Measurements from ENCODE around the gene MTUS2.

Gene MTUS2

DNA sequence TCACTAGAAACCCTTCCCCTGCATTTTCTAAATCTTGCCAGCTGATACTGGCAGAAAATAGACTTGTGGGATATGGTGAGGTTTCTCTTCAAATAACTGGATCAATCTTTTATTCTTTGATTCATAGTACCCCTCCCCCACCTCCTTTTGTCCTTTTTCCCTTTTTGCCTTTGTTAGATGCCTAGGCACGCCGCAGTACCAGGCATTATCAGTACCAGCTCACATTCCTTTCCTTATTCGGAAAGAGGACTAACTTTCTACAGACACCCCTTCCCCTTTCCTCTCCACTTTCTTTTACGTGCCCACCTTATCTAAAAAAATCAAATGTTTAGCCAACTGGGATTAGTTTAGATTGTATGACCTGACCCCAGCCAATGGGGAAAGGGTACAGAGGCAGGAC lies 226.4 kb downstream of the MTUS2 start:
- DNase-seq: no peak

DNA sequence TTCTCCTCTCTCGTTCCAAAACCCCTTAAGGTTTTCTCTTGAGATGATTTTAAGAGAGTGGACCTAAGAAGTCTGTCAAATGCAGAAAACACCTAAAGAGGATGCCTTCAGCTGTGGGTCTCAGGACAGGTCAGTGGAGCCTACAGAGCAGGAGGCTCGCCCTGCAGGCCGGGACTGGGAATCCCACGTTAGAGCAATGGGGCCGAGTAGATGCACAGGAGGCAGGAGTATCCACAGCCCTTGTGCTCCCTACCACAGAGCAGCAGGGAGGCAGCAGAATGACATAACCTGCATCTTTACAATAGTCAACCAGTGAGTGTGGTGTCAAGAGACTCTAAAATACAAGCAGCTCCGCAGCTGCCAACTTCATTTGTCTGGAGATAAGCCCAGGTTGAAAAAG lies 229.4 kb downstream of the MTUS2 start:
- no peak for DNase-seq

DNA sequence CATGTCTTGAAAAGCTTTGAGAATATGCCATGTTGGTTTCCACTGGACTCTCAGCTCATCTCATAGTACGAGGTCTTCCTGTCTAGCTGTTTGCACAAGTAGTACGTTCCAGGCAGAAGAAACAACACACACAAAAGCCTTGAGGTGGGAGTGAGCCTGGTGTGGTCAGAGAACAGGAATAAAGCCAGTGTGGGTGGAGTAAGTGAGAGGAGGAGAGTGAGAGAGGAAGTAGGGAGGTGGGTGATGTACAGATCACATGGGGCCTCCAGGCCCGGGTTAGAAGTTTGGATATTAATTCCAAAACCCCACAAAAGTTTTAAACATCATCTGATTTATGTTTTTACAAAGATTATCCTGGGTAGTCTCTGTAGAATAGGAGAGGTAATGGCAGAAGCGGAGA lies 230.6 kb downstream of the MTUS2 start:
- no peak for DNase-seq

DNA sequence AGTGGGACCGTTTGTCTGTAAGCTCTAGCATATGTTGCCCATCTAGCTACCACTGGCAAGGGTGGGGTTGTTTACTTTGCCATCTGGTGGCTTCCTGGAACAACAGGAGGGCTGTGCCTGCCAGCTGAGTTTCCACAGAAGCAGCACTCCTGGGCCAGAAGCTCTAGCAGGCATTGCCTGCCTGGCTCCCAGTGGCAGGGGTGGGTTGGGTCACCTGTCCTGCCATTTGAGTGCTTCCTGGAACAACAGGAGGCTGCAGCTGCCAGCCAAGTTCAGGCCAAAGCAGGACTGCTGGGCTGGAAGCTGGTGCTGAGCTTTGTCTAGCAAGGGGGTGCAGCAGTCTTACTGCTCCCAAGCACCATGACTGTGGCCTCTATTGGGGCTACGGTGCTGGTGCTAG lies 239.7 kb downstream of the MTUS2 start:
- DNase-seq: no peak

DNA sequence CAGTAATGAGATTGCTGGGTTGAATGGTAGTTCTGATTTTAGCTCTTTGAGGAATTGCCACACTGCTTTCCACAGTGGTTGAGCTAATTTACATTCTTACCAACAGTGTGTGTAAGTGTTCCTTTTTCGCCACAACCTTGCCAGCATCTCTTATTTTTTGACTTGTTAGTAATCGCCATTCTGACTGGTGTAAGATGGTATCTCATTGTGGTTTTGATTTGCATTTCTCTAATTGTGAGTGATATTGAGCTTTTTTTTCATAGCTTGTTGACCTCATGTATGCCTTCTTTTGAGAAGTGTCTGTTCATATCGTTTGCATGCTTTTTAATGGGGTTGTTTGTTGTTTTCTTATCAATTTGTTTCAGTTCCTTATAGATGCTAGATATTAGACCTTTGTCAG lies 245.0 kb downstream of the MTUS2 start:
- DNase-seq: no peak

DNA sequence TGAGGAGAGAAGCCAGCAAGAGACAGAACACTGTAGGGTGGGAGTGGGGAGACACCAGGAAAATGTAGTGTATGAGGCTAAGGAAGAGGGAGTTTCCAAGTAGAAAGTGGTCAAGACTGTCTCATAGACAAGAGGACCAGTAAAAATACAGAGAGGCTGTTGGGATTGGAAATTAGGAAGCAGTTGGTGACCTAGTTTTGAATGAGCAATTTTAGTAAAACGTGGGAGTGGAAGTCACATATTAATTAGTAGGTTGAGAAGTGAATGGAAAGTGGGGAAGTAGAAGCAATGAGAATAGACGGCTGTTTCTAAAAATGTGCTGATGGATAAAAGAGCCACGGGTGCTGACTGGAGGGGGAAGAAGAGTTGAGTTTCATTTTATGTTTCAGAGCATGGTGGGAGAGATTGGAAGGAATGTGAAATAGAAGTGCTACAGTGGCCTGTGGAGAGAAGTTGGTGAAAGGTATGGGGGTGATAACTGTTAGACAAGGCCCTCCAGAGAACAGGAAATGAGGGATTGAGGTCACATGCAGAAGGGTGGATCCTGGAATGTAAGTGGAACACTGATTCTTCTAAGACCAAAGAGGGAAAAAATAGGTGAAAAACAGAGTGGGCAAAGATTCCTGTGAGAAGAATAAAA lies 247.3 kb downstream of the MTUS2 start:
- DNase-seq: no peak

DNA sequence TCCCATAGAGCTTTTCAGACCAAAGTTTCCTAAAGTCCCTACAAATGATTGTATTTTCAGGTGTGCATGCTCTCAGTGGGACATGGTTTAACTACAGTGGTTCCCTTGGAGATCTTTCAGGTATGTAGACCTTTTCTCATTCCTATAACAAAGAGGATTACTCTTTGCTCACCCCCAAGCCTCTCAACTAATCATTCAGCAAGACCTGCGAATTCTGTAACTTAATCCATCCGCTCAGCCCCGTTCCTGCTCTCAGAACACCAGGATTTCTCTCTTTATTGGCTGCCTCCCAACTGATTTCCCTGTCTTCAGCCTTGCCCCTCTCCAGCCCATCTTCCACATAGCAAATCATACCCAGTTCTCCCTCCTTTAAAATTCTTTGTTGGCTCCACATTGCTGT lies 253.6 kb downstream of the MTUS2 start:
- no peak for DNase-seq

DNA sequence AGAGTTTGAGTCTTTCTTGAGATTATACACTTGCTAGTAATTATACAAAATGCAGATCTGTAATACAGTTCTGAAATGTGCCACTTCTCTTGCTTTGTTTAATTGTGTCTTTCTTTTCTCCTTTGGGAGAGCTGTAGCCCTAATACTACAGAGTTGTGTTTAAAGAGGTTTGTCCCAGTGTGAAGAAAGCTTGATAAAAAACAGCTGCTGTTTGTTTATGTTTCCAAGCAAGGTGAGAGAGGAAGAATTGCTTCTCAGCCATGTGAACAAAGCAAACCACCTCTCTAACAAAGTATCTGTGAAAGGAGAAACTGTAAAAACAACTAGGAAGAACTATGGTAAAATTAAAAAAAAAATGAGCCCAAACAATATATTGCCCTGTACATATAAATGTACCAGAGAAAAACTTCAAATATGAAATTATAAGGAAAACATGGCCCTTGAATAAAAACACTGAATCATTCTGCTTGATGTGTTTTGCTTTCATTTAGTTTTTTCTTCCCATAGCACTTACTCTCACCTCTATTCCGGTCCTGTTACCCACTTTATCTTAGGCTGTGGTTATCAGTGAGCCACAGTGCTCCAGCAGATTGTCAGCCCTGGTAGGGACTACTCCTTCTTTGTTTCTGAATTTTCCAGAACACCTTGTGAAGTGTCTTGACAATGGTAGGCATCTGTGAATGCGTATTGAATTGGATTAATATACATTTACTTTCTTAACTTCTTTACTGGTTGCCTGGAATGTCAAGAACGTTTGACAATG lies 257.1 kb downstream of the MTUS2 start:
- no peak for DNase-seq

DNA sequence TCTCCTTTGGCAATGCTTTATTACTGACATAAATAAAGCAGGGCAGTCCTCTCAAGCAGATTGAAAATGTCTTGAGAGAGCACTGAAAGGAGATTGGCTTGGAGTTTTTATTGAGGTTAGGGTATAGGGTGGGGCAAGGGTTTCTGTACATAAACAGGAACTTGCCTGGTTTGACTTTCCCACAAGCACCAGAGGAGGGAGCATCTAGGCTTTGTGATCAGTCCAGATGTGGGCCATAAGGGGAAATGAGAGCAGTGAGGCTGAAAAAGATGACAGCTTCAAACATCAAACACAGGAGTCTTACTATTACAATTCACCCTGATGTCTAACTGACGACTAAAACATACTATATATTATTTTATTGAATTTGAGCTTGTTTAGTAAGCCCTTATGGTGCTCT lies 260.9 kb downstream of the MTUS2 start:
- DNase-seq: peak; percentile 46

DNA sequence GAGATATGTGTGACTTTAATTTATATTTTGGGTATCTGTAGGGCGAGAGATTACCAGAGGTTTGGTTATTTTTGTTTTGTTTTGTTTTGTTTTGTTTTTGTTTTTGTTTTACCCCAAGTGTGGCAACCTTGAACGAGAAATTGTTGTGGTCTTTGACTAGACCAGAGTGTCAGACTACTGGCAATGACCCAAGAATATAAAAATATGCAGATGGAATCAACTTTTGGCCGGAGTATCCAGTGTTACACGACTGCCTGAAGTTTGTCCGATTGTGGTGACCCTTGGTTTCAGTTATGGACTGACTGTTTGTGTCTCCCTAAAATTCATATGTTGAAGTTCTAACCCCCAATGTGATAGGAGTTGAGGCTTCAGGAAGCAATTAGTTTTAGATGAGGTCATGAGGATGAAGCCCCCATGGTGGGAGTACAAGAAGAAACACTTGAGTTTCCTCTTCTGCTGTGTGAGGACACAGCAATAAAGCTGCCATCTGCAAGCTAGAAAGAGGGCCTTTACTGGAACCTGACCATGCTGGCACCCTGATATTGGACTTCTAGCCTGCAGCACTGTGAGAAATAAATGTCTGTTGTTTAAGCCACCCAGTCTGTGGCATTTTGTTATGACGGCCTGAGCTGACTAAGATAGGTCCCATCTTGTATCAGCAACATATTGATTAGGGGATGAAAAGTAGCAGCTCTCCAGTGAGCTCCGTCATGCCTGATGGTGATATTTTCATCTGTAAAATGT lies 261.7 kb downstream of the MTUS2 start:
- no peak for DNase-seq

DNA sequence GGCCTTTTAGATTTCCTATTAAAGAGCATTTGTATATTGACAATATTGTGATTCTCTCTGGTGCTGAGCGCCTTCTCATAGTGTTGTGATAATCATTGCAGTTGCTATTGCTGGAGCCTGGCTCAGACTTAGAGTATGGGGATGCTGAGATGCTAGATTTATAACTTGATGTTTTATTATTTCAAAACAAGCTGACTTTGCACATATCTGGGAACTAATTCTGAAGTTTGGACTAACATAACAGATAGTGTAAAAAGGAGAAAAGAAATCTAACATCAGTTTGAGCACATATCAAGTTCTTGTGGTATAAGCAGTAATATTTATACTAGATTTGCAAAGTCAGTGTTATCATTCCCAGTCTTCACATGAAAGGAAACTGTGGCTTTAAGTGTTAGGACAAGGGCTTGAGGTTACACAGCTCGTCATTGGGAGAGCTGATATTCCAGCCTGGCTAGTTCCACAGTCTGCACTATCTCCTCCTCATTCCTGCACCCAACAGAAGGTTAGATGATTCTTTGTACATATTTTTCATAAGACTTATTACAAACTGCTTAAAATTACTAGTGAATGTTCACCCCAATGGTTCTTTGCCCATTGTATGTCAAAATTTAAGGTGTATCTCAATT lies 279.8 kb downstream of the MTUS2 start:
- DNase-seq: no peak

DNA sequence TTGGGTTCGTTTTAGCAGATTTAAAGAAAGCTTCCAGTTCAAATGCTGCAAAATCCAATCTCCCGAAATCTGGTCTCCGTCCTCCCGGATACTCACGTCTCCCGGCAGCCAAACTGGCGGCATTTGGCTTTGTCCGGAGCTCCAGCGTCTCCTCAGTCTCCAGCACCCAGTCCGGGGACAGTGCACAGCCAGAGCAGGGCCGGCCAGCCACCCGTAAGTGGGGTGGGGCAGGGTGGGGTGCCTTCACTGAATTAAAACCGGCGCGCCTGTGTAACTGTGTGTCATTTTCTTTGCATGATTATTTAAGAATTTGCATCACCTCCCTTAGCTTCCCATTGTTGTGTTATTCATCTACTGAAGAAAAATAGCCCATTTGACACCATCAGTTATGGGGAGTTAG lies 280.6 kb downstream of the MTUS2 start:
- no peak for DNase-seq

DNA sequence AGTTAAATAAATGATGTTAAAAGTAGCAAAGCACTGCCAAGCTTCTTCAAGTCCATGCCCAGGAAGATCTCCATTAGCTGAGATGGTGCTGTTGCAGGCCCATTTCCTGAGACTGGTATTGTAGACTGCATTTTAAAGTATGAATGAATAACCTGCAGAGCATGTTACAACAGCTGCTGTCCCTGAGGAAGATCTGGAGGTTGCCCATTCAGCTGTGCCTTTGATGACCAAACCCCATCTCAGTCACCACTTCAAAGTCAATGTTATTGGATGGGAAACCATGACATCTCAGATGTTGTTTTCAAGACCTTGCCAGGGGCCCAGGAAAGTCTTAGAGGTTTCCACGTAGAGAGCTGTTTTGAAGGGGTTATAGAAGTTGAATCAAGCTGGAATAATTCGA lies 281.3 kb downstream of the MTUS2 start:
- DNase-seq: no peak

DNA sequence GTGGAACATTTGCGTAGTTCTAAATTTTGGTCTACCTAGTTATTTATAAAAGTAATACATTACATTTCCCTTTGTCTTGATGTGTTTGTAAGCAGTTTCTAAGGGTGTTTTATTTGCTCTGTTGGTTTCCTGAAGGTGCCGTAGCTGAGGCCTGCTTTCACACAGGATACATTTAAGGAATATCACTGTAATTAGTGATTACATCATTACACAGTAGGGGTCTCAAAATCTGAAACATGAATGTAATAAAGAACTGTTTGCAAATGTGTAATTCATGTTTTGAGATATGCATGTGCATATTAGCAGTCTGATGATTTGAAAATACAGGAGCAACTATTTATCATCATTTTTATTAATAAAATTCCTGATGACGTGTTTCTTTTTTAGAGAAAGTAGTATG lies 281.8 kb downstream of the MTUS2 start:
- DNase-seq: no peak

DNA sequence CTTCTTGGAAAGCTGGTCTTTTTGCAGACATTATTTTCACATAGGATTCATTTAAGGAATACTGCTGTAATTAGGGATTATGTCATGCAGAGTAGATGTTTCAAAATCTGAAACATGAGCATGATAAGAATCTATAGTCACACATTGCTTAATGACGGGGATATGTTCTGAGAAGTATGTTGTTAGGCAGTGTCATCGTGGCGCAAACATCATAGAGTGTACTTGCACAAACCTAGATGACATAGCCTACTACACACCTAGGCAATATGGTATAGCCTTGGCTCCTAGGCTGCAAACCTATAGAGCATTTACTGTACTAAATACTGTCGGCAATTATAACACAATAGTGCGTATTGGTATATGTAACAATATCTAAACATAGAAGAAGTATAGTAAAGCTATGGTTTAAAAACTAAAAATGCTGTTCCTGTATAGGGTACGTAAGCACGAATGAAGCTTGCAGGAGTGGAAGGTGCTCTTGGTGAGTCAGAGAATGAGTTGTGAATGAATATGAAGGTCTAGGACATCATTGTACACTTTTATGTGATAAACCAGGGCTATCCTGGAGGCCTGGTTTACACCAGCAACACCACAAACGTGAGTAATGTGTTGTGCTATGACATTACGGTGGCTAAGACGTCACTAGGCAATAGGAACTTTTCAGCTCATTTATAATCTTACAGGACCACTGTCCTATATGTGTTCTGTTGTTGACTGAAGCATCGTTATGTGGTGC lies 283.1 kb downstream of the MTUS2 start:
- DNase-seq: no peak

DNA sequence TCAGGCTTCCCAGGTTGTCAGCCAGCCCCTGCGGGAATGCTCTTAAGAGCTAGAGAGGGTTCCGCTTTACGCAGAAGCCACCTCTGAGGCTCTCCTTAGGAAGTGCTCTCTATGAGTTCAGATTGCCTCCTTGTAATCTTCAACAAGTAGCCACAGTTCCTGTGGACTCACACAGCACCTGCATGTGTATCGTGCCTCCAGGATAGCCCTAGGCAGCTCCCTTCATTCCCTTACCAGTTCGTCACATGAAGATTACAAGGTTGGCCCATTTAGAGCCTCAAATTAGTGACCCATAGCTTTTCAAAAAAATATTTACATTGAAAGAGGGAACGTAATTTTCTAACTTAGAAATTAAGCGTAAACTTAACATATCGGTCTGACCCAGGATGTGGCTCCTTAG lies 284.3 kb downstream of the MTUS2 start:
- DNase-seq: no peak

DNA sequence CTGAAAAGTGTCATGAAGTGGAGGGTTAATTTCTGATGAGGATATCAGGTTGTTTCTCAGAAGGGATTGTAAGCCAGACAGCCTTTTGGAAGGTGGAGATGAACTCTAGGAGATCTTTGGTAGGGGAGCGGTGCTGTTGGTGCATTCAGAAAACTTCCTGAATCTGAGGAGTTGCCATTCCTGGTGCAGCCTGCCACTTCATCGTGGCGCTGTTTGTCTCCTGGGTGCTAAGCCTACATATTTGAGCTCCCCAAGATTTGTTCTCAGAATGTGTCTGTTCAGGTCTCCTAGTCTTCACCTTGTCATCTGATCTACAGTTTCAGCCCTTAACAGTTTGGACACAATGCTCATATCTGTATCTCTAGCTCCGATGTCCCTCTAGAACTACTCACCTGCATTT lies 285.6 kb downstream of the MTUS2 start:
- no peak for DNase-seq

DNA sequence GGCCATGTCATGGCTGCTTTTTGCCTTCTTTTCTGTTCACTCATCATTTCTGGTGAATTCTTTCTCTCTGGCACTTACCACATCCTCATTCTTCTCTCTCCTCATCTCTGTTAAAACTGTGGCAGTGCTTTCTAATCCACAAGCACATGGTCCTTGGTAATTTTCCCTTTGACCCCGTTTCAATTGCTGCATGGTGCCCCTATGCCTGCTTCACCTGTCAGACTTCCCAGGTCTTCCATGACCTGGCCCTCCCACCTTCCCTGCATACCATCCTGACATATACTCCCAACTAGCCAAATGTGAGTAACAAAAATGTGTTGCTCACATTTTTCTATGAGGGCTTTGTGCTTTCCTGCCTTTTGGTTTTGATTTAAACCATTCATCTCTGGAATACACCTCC lies 286.5 kb downstream of the MTUS2 start:
- no peak for DNase-seq

DNA sequence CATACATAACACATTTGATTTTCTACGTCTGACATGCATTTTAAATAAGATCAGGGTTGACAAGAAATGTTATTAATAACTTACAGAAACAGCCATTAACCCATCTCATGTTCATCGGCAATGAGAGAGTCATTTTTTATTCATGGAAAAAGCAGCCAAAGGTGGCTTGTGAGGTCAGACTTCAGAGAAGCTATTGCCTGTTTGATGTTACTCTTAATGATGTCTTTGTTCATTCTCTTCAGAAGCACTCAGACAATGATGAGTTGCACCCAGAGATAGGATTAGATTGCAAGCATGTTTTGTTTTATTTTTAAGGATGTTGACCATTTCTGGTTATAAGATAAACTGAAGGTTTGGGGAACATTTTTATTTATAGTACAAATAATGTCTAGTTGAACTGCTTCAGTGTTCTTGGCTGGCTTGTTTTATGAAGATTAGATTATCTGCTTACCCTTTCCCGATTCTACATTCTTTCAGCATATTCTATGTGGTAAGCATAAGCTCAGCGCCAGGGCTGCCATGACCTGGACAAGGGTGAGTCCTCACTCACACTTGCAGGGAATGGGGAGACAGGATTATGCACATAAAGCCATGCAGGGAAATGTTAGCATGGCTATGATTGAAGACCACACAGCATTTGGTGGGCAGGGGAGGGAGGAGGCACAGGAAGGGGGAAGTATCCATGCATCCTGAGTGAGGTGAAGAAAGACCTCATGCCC lies 288.1 kb downstream of the MTUS2 start:
- no peak for DNase-seq

DNA sequence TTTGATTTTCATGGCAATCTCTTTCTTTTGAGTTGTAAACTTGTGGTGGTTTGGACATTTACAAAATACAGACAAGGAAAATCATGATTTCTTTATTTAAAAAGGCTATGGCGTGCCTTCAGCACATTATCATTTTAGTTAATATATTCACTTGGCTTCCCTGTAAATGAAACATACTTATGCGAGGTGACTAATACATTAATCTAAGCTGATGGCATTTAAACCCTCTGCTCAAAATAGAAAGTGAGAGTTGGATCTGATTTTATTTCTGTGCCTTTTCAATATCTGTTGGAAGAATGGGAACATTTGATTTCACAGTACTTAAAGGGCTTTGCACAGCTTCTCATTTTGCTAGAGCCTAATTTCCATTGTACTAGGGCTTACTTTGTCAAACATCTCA lies 289.8 kb downstream of the MTUS2 start:
- no peak for DNase-seq

DNA sequence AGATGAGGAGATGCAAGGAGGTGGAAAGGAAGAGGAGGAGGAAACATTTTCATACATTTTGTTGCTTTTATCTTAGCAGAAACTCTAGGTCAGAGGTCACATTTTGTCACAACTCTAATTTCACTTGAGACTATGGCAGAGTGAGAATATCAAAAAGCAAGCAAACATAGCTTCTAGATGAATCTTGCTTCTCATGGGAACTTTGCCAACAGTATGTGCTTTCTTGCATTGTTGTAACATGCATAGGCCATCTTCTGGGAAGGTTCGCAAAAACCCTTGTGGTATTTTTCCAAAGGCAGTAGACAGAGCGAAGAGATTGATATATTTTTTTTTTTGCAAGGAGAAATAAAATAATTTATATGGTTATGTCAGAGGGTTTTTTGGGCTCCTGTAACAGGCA lies 291.3 kb downstream of the MTUS2 start:
- no peak for DNase-seq

DNA sequence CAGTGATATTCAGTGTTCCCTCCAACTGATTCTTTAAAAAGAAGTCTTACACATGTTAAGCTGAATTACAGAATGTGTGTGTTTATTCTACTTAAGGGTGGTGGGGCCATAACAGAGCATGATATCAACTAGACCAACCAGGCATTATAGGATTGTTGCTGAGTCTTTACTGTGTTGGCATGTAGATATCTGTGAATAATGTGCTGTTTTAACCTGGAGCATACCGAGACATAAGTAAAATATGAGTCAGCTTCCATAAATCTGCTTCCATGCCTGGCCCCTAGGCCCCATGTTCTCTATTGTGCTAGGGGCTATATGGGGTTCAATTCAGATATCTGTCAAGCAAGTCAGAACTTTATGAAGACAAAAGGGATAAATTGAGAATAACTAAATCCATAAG lies 295.7 kb downstream of the MTUS2 start:
- no peak for DNase-seq
